CD4-positive, alpha-beta T cell treated with Interferon alpha-2 for 1 hour (primary cell): Measurements from ENCODE around the gene RAPGEF2.
A peak's percentile ranks its signal among the peaks of the same experiment; 100 is the strongest.
"Not testable (repeated sequence)": the region's sequence is repeated elsewhere in the genome, so short reads cannot be mapped to it uniquely, and the experiment has no call there.

Experiments
- DNase-seq, 2 donors: peaks; one replicate each; pipeline ENCODE4 v3.0.0-alpha.2; 2020 to 2022

RAPGEF2 gene

GRCh38 chr4:159169404-159170302 lies 66.8 kb downstream of the RAPGEF2 start:
- DNase-seq = no peak

GRCh38 chr4:159171287-159171686 lies 68.4 kb downstream of the RAPGEF2 start:
- no peak for DNase-seq

- no peak for DNase-seq
Observed at GRCh38 chr4:159173886-159174285, 71.0 kb downstream of the RAPGEF2 start.

- no peak for DNase-seq
Observed at GRCh38 chr4:159174645-159175084, 71.8 kb downstream of the RAPGEF2 start.

DNA sequence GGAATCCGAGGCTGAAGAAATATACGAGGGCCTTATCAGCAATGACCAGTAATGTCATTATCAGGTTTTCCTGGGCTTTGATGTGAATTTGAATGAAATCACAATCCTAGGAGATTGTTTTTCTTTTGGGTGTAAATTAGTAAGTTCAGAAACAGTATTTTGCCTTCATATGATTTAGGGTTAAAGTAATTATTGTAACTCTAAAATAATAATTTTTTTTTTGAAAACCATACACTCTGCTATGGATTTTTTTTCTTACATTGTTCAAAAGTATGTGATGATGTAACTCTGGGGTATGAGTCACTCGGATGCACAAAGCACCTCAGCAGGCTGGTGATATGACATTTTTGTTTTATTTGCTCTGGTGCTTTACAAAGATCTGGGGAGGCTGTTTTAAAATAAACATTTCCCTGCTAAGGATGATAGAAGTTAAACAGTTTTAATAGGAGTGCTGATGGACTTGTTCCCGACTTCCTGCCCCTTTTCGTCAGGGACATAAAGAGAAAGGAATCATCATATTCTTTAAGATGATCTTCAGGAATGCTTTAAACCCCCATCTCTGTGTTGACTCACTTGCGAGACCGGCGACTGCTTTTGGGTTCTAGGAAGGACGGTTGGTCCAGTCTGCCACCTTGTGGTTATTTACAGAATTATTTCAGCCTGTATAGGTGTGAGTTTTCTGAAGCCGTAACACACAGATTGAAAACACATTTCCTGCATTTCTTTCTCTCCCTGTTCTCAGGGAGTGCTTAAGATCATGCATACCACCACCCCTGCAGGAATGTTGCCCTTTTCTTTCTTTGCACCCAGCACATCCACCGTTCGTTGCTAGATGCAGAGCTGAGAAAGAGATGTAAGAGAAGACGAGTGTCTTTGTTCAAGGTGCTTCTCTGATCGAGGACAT lies 72.5 kb downstream of the RAPGEF2 start:
- DNase-seq = peak; percentile 65 to 79

- no peak for DNase-seq
Observed at GRCh38 chr4:159175989-159176375, 73.1 kb downstream of the RAPGEF2 start.

GRCh38 chr4:159177265-159178150 lies 74.6 kb downstream of the RAPGEF2 start:
- no peak for DNase-seq

DNA sequence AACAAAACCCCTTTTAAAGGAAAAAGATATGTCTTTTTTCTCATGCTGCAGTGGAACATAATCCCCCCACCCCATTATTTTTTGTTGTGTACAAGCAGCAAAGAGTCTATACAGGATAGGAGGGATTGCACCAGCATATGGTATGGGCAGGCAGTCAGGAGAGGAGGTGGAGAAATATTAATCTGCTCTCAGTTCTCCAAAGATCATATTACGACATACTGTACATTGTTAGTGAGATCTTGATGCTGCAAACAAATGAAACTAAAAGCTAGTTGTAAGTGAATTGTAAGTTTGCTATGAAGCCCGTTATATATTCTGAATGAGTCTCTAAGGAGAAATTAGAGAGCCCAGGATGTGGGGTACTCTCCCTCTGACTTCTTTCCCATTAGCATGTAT lies 75.3 kb downstream of the RAPGEF2 start:
- no peak for DNase-seq

DNA sequence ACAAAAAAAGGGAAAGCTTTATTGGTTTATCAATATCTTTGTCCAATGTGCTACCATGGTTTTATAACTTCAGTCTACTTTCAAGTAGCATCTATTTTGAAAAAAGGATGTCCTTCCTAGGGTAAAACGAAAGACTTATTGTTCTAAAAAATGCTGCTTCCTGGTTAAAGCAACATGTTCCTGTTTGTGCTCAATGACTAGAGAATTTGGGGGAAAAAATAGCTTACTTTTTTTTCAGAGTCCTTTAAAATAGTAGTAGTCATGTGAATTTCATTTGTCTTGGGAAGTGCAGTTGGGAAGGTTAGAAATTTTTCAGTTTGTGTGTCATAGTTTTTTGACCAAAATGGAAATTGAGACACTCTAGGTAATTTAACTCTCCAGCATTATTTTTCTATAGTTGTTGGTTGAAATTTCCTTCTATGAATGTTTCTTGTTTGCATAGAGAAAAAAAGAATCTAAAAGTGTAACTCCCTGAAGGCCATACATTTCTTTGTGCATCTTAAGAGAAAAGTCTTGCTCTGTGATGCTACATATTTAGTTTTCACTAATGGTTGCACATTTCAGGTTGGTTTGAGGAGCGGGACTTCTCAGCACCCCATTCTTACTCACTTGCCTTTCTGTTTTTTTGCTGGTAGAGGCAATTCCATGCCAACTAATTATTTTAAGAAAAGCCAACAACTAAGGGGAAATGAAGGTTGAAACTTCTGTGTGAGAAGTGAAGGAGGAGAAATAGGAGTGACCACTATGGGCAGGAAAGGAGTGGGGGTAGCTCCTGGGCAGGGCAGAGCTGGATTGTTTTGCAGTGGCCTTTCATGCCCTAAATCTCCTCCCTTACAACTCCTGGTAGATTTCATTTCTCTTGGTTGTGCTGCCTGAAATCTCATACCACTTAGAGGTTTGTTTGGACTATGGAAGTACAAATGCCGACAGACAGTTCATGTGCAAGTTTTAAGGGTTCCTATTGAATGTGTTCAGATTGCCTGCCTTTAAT lies 76.4 kb downstream of the RAPGEF2 start:
- DNase-seq = no peak

GRCh38 chr4:159183885-159184605 lies 81.2 kb downstream of the RAPGEF2 start:
- DNase-seq = not testable (repeated sequence)

DNA sequence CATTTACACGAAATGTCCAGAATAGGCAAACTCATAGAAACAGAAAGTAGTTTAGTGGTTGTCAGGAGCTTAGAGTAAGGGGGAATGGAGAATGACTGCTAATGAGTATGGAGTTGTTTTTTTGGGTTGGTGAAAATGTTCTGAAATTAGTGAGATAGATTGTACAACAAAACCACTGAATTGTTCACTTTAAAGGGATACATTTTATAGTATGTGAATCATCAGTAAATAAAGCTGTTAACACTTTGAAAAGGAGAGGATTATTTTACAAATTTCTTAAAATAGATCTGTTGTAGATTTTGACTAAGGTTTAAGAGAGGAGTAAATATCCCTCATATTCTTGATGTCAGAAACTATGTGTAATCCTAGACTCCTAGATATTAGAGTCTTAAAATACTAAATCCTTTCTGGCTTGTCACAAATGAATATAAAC lies 82.7 kb downstream of the RAPGEF2 start:
- DNase-seq = no peak

DNA sequence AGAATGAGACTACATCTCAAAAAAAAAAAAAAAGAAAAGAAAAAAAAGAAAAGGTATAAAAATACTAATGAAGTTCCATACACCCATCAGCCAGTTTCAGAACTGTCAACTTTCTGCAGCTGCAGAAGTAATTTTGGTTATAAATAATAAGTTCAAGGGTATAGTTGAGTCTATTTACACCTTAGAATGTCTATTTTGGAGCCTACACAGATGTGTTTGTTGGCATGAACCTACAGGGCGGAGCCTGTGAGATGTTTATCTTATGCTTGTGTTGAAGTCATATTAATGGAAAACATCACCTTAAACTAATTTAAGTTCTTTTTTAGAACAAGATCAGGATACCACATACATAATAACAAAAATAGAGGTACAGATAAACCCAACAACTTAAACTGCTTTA lies 85.8 kb downstream of the RAPGEF2 start:
- DNase-seq = no peak

- DNase-seq = no peak
Observed at GRCh38 chr4:159190651-159191050, 87.8 kb downstream of the RAPGEF2 start.

- DNase-seq = no peak
Observed at GRCh38 chr4:159191989-159192388, 89.1 kb downstream of the RAPGEF2 start.

GRCh38 chr4:159193046-159193620 lies 90.3 kb downstream of the RAPGEF2 start:
- DNase-seq = no peak

GRCh38 chr4:159195361-159195769 lies 92.5 kb downstream of the RAPGEF2 start:
- DNase-seq = no peak

DNA sequence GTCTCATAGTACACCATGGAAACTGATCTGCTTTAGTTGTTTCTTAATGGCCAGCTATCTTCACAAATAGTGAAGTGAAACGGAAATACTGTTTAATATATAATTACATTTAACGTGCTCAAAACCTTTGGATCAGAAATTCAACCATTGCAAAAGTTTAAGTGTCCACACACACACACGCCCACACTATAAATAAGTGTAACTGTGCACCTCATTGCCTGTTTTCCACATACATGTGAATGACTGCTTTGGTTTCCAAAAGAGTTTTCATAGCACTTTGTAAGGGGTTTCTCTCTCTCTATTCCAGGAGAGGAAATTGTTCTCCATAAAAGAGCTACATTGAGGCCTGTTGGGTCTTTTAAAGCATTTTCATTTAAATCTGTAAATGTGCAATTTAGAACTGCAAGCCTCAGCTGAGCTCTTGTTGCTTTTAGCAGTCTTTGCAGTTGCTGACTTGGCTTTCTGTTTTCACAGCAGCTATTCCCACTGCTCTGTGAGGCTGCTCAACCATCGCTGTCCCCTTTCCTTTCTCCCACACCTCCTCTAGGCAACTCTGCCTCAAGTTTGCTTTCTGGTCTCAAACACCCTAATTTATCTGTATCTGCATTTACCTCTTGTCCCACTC lies 94.5 kb downstream of the RAPGEF2 start:
- DNase-seq = no peak

DNA sequence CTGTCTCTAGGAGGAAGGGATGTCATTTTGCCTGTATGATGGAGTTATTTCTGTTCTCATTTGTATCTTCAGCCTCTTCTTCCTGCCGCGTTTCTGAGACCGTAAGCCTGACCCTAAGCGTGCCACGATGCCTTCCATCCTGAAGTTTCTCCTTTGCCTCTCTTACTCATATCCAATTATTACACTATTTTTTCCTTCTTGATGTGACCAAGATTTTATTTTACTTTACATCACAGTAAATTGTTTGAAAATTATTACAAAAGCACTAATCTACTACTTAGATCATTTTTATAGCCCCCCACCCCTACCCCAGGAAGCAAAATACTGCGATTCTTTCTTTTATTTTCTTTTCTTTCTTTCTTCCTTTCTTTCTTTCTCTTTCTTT lies 95.0 kb downstream of the RAPGEF2 start:
- no peak for DNase-seq

DNA sequence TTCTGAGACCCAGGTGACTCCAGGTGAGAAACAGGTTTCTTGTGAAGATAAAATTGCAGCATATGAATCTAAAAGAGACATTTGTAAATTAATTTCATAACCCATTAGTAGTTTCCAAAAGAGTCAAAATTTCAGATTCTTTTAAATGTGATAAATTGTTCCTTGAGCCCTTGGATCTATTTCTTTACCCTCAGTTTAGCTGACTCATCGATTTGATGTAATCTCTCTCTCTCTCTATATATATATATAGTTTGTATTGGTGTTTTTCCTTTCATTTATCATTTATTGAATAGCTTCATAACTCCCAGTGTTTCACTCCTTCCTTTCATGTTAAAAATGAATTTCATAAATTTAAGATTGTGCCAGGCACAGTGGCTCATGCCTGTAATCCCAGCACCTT lies 96.9 kb downstream of the RAPGEF2 start:
- no peak for DNase-seq

DNA sequence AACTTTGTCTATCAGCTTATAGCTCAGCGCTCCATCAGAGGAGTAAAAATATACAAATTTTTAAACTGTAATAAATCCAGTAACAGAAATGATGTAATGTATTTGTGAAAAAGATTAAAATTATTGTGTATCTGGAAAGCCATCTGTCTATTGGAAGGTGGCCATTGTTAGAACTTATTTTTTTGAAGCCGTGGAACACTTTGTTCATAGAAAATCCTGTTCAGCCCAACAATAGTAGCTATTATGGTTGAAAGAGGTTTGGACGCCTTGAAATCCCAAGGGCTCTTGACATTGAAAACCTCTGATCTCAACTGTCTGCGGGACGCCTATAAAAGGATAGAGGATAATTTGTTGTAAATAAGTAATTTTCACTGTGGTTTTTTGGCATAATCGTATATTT lies 98.3 kb downstream of the RAPGEF2 start:
- DNase-seq = no peak
